Measurements from ENCODE around the gene RUSF1. TPM values are rescaled to one million over a fixed set of nuclear protein-coding genes. Genes with fewer than 3 reads are reported as not detected.

Gene RUSF1
- polyA plus RNA-seq, 3 donors, result 10.3 to 45.1 (median 11.8) TPM

DNA sequence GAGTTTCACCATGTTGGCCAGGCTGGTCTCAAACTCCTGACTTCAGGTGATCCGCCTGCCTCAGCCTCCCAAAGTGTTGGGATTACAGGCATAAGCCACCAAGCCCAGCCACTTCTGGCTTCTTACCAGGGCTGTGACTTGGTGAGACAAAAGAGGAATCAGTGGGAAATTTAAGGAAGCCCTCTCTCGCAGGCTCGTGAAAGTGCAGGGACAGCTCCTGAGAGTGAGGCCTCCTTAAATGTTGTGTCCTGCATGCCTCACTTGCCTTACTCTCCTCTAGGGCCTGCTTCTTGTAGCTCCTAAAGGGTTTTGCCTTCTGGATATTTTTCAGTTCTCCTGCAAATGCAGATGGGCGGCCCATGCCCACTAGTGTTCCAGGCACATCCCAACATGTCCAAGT is 24.7 kb upstream of the RUSF1 start:
- Histone ChIP-seq H2AFZ (ENCODE audit: insufficient read depth, low read depth, low read length, poor library complexity, severe bottlenecking) (no peak overlapping the region), H3K27me3 (ENCODE audit: control insufficient read depth in 2 of 2, insufficient read depth in 2 of 2, low read length in 2 of 2) (peaks cover 46 to 65% of the 10 kb centered on the region in 2 donors), H4K20me1 (ENCODE audit: insufficient read depth, low read length) (no peaks in the 10 kb centered on the region), H3K4me1 (ENCODE audit: control insufficient read depth in 1 of 2, insufficient read depth in 2 of 2, low read length in 2 of 2) (peaks cover 0 to 7% of the 10 kb centered on the region in 2 donors), H3K27ac (ENCODE audit: low read depth in 1 of 2, low read length in 2 of 2) (no peak overlapping the region), H3K9ac (ENCODE audit: insufficient read depth, low read length, poor library complexity, severe bottlenecking) (no peak overlapping the region), H3K36me3 (replicated peaks in 1 of 2; ENCODE audit: control insufficient read depth in 1 of 2, insufficient read depth in 2 of 2, low read length in 2 of 2) (no peaks in the 10 kb centered on the region), H3K9me3 (replicated peaks in 1 of 2; ENCODE audit: control insufficient read depth in 1 of 2, insufficient read depth in 1 of 2, low read length in 2 of 2) (peaks cover 0 to 4% of the 10 kb centered on the region in 2 donors), H3K4me3 (replicated peaks in 1 of 3; ENCODE audit: low read depth in 2 of 3, low read length in 3 of 3) (no peak overlapping the region), H3K79me2 (ENCODE audit: insufficient read depth, low read length) (no peaks in the 10 kb centered on the region), H3K4me2 (replicated peaks; ENCODE audit: extremely low read depth, low read length, poor library complexity, severe bottlenecking) (no peak overlapping the region)
- H3K4me3 Mint-ChIP-seq, result no peak overlapping the region
- DNase-seq, result no peak
- peaks cover 0 to 2% of the 10 kb centered on the region in 2 donors for H3K36me3 Mint-ChIP-seq
- H3K9me3 Mint-ChIP-seq, result peaks cover 0 to 22% (median 0%) of the 10 kb centered on the region in 7 donors
- no peak overlapping the region for H3K27ac Mint-ChIP-seq
- peaks cover 11% of the 10 kb centered on the region for H3K4me1 Mint-ChIP-seq
- TF ChIP-seq, protein P1, sequence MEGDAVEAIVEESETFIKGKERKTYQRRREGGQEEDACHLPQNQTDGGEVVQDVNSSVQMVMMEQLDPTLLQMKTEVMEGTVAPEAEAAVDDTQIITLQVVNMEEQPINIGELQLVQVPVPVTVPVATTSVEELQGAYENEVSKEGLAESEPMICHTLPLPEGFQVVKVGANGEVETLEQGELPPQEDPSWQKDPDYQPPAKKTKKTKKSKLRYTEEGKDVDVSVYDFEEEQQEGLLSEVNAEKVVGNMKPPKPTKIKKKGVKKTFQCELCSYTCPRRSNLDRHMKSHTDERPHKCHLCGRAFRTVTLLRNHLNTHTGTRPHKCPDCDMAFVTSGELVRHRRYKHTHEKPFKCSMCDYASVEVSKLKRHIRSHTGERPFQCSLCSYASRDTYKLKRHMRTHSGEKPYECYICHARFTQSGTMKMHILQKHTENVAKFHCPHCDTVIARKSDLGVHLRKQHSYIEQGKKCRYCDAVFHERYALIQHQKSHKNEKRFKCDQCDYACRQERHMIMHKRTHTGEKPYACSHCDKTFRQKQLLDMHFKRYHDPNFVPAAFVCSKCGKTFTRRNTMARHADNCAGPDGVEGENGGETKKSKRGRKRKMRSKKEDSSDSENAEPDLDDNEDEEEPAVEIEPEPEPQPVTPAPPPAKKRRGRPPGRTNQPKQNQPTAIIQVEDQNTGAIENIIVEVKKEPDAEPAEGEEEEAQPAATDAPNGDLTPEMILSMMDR (IDR thresholded peaks at IDR 0.05), result no peak
- intact Hi-C loops (cut with micrococcal nuclease), result loop anchor here in 1 of 2 donors (10.0 kb wide), 1 partner anchor 152 kb away; no protein-coding TSS in a partner anchor
- H3K27me3 Mint-ChIP-seq (ENCODE audit: low read depth in 3 of 3), result peaks cover 50 to 59% (median 54%) of the 10 kb centered on the region in 3 donors
- 54% methylated on average over 4 of the region's 4 CpGs for WGBS (ENCODE audit: insufficient coverage)

DNA sequence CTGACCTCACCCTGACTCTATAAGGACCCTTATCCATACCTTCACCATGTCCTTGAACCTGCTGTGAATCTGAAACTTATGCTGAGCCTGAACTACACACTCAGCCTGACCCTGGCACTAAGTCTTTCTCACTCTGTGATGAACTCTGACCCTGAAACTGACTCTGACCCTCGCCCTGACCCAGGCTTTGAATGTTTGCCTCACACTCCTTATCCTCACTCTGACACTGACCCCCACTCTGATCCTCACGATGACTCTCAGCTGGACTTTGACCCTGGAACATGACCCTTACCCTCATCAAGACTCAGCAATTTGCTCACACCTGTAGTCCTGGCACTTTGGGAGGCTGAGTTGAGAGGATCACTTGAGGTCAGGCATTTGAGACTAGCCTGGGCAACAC is 23.9 kb upstream of the RUSF1 start:
- no peaks in the 10 kb centered on the region for H3K79me2 ChIP-seq (ENCODE audit: insufficient read depth, low read length)
- no peak overlapping the region for H3K9ac ChIP-seq (ENCODE audit: insufficient read depth, low read length, poor library complexity, severe bottlenecking)
- no peaks in the 10 kb centered on the region for H3K4me1 ChIP-seq (ENCODE audit: control insufficient read depth in 1 of 2, insufficient read depth in 2 of 2, low read length in 2 of 2)
- intact Hi-C loops (cut with micrococcal nuclease), result loop anchor here in 1 of 2 donors (10.0 kb wide), 1 partner anchor 153 kb away; no protein-coding TSS in a partner anchor
- TF ChIP-seq, protein P1 (IDR thresholded peaks at IDR 0.05), result no peak
- Mint-ChIP-seq H3K9me3 (peaks cover 0 to 22% (median 0%) of the 10 kb centered on the region in 7 donors), H3K36me3 (no peaks in the 10 kb centered on the region), H3K4me1 (peaks cover 9% of the 10 kb centered on the region), H3K27ac (no peak overlapping the region), H3K4me3 (no peak overlapping the region), H3K27me3 (ENCODE audit: low read depth in 3 of 3) (peaks cover 51 to 54% (median 52%) of the 10 kb centered on the region in 3 donors)
- no peaks in the 10 kb centered on the region for H3K9me3 ChIP-seq (replicated peaks in 1 of 2; ENCODE audit: control insufficient read depth in 1 of 2, insufficient read depth in 1 of 2, low read length in 2 of 2)
- H3K27ac ChIP-seq (ENCODE audit: low read depth in 1 of 2, low read length in 2 of 2), result no peak overlapping the region
- no peaks in the 10 kb centered on the region for H4K20me1 ChIP-seq (ENCODE audit: insufficient read depth, low read length)
- no peaks in the 10 kb centered on the region for H3K36me3 ChIP-seq (replicated peaks in 1 of 2; ENCODE audit: control insufficient read depth in 1 of 2, insufficient read depth in 2 of 2, low read length in 2 of 2)
- no peak overlapping the region for H3K4me2 ChIP-seq (replicated peaks; ENCODE audit: extremely low read depth, low read length, poor library complexity, severe bottlenecking)
- 92% methylated on average over 1 of the region's 2 CpGs for WGBS (ENCODE audit: insufficient coverage)
- DNase-seq, result no peak
- H3K4me3 ChIP-seq (replicated peaks in 1 of 3; ENCODE audit: low read depth in 2 of 3, low read length in 3 of 3), result no peak overlapping the region
- H3K27me3 ChIP-seq (ENCODE audit: control insufficient read depth in 2 of 2, insufficient read depth in 2 of 2, low read length in 2 of 2), result peaks cover 41 to 62% of the 10 kb centered on the region in 2 donors
- H2AFZ ChIP-seq (ENCODE audit: insufficient read depth, low read depth, low read length, poor library complexity, severe bottlenecking), result no peak overlapping the region

Data from CD14-positive monocyte (primary cell).